ENCODE measurements around the gene KDM8. TPM values are rescaled to one million over a fixed set of nuclear protein-coding genes. Genes with fewer than 3 reads are reported as not detected.

The KDM8 gene
- total RNA-seq, 4 donors from 2014 or later: 2.0 to 4.6 (median 2.6) TPM

- no peak for ATAC-seq (ENCODE audit: low FRiP score)
- no peak for TF ChIP-seq CTCF (IDR thresholded peaks at IDR 0.05)
Measured at GRCh38 chr16:27215660-27216059, 12.3 kb downstream of the KDM8 start.

GRCh38 chr16:27216297-27216885 lies 13.1 kb downstream of the KDM8 start:
- ATAC-seq (ENCODE audit: low FRiP score) (no peak), DNase-seq (ENCODE audit: low spot score) (no peak)
- TF ChIP-seq CTCF (IDR thresholded peaks at IDR 0.05): no peak

More at GRCh38 chr16:27215660-27216059, 12.3 kb downstream of the KDM8 start:
- no peak for DNase-seq (ENCODE audit: low spot score)

DNA sequence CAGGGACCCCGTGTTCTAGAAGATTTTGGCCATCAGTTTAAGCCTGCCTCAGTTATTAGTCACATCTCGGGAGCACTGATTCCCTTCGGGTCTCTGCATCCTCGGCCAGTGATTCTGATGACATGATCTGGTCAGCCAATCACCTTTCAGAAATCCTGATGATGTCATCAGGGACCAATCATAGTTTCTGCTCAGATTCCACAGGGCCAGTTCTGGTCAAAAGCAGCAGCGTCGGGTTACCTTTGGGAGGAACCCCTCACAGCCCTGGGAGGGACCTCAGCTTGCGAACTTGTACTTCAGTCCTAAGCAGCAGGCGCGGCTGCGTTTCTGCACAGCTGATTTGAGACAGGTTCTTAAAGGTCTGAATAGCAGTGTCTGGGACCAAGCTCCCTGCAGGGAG lies 13.9 kb downstream of the KDM8 start:
- DNase-seq (ENCODE audit: low spot score) (no peak), ATAC-seq (ENCODE audit: low FRiP score) (peak; percentile 43)
- TF ChIP-seq CTCF (IDR thresholded peaks at IDR 0.05): no peak

DNA sequence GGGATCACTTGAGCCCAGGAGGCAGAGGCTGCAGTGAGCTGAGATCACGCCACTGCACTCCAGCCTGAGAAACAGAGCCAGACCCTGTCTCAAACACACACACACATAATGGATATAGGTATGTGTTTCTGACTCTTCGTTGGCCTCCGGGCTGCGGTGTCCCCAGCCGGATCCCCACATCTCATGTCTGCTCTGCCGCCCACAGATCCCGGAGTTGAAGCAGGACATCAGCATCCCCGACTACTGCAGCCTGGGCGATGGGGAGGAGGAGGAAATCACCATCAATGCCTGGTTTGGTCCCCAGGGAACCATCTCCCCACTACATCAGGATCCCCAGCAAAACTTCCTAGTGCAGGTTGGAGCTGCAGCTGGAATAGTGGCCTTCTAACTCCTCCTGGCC lies 15.4 kb downstream of the KDM8 start:
- no peak for ATAC-seq (ENCODE audit: low FRiP score)
- no peak for TF ChIP-seq CTCF (IDR thresholded peaks at IDR 0.05)

GRCh38 chr16:27219161-27219560 lies 15.8 kb downstream of the KDM8 start:
- ATAC-seq (ENCODE audit: low FRiP score) (no peak), DNase-seq (ENCODE audit: low spot score) (no peak)
- no peak for TF ChIP-seq CTCF (IDR thresholded peaks at IDR 0.05)

More for the DNA sequence above, 15.4 kb downstream of the KDM8 start:
- no peak for DNase-seq (ENCODE audit: low spot score)

DNA sequence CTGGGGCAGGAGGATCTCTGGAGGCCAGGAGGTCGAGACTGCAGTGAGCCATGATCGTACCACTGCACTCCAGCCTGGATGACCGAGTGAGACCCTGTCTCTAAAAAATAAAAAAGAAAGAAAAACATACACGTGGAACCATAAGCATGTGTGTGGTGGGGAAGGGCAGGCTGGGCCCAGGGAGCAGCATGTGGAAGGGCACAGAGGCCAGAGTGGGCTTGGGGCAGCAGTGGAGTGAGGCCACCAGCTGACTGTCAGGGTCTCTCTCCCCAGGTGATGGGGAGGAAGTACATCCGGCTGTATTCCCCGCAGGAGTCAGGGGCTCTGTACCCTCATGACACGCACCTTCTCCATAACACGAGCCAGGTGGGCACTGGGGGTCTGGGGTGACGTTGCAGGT lies 16.8 kb downstream of the KDM8 start:
- no peak for ATAC-seq (ENCODE audit: low FRiP score)
- no peak for TF ChIP-seq CTCF (IDR thresholded peaks at IDR 0.05)
- DNase-seq (ENCODE audit: low spot score): no peak

- TF ChIP-seq CTCF (IDR thresholded peaks at IDR 0.05): no peak
- DNase-seq (ENCODE audit: low spot score) (no peak), ATAC-seq (ENCODE audit: low FRiP score) (no peak)
Measured at GRCh38 chr16:27220527-27220926, 17.2 kb downstream of the KDM8 start.
